ENCODE data around the gene HES7.

The HES7 gene

DNA sequence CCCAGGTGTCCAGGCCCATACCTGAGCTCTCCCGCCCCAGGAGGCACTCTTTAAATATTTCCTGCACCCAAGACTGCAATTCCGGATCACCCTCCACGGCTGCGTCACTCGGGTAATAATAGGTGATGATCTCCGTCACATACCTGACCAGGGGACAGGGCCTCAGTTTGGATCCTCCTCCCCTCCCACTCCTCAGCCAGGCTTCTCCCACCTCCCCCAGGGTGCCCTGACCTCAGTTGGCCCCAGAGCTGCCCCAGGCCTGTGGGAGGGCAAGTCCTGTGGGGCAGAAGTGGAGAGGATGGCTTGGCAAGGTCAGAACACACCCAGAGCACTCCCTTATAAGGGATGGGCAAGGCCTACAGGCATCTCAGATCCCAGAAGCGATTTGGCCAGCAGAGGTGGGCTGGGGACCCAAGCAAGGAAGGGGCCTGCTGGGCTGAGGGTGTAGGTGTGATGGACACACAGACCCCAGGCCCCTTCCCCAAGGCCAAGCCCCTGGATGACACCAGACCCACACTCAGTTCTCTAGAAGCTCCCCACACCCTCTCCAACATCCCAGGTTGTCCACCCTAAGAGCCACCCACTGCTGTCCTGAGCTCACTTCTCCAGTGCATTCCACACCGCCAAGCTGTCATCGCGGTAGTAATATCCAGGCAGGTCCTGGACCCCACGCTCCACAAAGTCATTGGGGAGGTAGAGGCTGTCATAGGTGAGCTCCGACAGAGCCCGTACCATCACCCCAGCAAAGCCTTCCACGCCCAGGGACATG lies 48.1 kb downstream of the HES7 start:
- Histone ChIP-seq H3K9ac (ENCODE audit: low read length) (no peak overlapping the region), H3K4me3 (ENCODE audit: low read length) (no peak overlapping the region)

DNA sequence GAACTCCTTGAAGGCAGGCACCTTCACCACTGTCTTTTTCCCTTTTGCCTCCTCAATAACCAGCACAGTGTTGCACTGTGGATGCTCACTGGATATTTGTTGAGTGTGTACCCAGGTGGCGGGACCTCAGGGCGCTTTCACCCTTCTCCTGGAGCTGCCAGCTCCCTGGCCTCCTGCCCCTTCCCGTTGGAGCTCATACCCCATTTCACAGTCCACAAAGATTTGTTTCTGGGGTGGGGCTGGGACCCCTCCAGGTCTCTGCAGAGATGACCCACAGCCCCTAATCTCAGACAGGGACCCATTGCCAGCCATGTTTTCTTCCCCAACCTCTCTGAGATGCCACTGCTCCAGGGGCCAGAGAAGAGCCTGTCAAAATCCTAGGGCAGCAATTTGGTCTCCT lies 48.8 kb downstream of the HES7 start:
- Histone ChIP-seq H3K4me1 (ENCODE audit: control insufficient read depth, insufficient read depth, low read length) (peaks cover 3% of the 10 kb centered on the region), H3K4me3 (ENCODE audit: low read length) (no peak overlapping the region), H3K27ac (ENCODE audit: low read depth, low read length) (no peak overlapping the region), H3K9ac (ENCODE audit: low read length) (no peak overlapping the region), H3K36me3 (ENCODE audit: control insufficient read depth, insufficient read depth, low read length) (no peaks in the 10 kb centered on the region), H3K27me3 (ENCODE audit: control insufficient read depth, insufficient read depth, low read length) (peaks cover 35% of the 10 kb centered on the region)

More for the DNA sequence above, 48.1 kb downstream of the HES7 start:
- H3K36me3 ChIP-seq (ENCODE audit: control insufficient read depth, insufficient read depth, low read length): no peaks in the 10 kb centered on the region
- peaks cover 3% of the 10 kb centered on the region for H3K4me1 ChIP-seq (ENCODE audit: control insufficient read depth, insufficient read depth, low read length)
- H3K27ac ChIP-seq (ENCODE audit: low read depth, low read length): no peak overlapping the region
- peaks cover 35% of the 10 kb centered on the region for H3K27me3 ChIP-seq (ENCODE audit: control insufficient read depth, insufficient read depth, low read length)

DNA sequence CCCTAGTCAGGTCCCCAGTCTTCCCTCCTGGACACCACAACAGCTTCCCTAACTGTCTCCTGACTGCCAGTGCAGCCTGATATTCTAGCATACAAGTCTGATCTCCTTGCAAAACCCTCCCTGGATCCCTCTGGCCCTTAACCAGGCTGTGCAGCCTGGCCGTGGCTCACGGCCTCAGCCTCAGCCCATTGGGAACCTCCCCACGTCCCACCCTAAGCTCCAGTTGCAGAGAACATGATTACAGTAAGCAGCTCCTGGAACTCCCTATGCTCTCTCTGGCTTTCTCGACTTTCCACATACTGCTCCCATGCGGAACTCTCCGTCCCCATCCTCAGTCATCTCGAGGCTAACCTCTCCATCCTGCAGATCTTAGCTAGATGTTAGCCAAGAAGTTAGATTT lies 49.4 kb downstream of the HES7 start:
- Histone ChIP-seq H3K9ac (ENCODE audit: low read length) (no peak overlapping the region), H3K36me3 (ENCODE audit: control insufficient read depth, insufficient read depth, low read length) (no peaks in the 10 kb centered on the region), H3K4me1 (ENCODE audit: control insufficient read depth, insufficient read depth, low read length) (no peaks in the 10 kb centered on the region), H3K4me3 (ENCODE audit: low read length) (no peak overlapping the region), H3K27ac (ENCODE audit: low read depth, low read length) (no peak overlapping the region), H3K27me3 (ENCODE audit: control insufficient read depth, insufficient read depth, low read length) (peaks cover 33% of the 10 kb centered on the region)

DNA sequence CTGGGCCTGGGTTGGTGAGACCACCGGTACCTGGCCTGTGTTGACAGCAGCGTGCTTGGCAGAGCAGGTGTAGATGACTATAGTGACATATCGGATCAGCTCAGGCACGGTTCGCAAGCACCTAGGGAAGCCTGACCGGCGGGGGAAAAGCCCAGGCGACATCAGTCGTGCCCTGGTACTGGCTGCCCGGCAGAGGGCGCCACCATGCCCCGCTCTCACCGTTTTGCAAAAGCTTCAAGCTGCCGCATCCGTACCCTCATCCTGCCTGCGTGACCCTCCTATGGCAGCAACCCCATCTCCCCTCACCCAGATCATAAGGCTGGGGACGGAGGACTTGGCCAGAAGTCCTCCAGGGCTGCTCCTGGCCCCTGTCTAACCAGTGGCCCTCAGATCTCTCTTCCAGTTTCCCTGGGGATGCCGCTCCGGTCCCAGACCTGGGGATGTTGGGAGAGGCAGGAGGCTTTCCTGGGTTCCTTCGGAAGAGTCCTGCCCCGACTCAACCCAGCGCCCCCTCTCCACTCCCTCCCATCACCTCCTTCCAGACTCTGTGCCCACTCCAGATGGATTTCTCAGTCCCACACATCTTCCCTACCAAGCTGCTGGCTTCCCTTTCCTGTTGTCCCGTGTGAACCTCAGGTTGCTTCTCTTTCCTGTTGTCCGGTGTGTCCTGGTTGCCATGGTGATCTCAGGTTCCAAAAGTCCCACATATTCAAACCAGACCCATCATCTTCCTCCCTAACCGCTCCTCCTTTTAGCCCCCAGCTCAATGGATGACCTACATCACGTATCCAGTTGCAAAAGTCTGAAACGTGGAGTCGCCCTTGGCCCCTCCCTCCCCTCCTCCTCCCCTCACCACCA lies 50.0 kb downstream of the HES7 start:
- H3K4me1 ChIP-seq (ENCODE audit: control insufficient read depth, insufficient read depth, low read length): no peaks in the 10 kb centered on the region
- H3K9ac ChIP-seq (ENCODE audit: low read length): no peak overlapping the region
- no peak overlapping the region for H3K27ac ChIP-seq (ENCODE audit: low read depth, low read length)
- H3K4me3 ChIP-seq (ENCODE audit: low read length): no peak overlapping the region
- H3K27me3 ChIP-seq (ENCODE audit: control insufficient read depth, insufficient read depth, low read length): peaks cover 33% of the 10 kb centered on the region
- no peaks in the 10 kb centered on the region for H3K36me3 ChIP-seq (ENCODE audit: control insufficient read depth, insufficient read depth, low read length)

DNA sequence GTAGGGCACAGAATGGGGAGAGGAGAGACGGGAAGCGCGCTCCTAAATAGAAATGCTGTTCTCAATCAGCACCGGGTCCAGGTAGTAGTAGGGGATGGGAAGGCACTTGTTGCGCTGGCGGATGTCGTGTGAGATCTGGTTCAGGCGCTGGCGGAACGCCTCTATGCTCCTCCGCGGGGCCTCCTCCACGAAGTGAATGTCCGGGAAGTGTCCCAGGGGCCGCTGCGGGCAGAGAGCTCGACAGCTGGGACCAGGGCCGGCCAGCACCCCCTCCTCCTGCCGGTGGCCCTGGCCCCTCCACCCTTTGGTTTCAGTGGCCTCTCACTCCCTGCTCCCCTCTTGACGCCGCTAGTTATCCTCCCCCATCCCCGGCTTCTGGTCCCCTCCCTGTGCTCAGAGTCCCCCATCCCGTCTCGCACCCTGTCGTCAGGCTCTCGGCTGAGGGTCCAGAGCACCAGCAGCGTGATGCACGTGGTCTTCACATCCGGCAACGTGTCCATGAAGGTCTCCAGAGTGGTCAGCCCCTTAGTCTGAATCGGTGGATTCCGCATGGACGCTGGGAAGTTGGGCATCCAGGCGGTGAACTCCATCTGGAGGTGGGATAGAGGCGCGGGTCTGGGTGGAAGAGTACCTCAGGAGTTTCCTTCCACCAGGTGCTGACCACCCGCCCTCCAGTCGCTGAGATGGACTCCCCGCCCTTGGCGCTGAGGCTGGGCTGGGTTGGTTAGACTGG lies 51.0 kb downstream of the HES7 start:
- H3K4me3 ChIP-seq (ENCODE audit: low read length): peak overlapping the region; percentile 19
- no peaks in the 10 kb centered on the region for H3K4me1 ChIP-seq (ENCODE audit: control insufficient read depth, insufficient read depth, low read length)
- no peak overlapping the region for H3K9ac ChIP-seq (ENCODE audit: low read length)
- peaks cover 33% of the 10 kb centered on the region for H3K27me3 ChIP-seq (ENCODE audit: control insufficient read depth, insufficient read depth, low read length)
- H3K27ac ChIP-seq (ENCODE audit: low read depth, low read length): no peak overlapping the region
- H3K36me3 ChIP-seq (ENCODE audit: control insufficient read depth, insufficient read depth, low read length): no peaks in the 10 kb centered on the region

DNA sequence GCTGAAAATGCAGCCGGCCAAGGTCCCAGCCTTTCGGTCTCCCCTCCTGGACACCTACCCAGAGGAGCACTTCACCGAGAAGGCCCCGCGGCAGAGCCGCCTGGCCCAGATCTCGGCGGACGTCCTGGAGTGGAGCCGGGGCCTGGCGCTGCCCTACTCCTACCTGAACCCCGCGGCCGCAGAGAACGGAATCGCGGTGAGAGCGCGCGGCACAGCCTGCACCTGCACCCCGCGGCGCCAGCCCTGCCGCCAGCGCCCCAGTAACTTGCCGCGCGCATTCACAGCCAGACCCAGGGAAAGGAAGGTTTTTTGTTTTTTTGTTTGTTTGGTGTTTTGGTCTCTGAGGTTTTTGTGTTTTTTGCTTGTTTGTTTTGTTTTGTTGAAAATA lies 51.6 kb downstream of the HES7 start:
- H3K9ac ChIP-seq (ENCODE audit: low read length): no peak overlapping the region
- H3K27me3 ChIP-seq (ENCODE audit: control insufficient read depth, insufficient read depth, low read length): peaks cover 33% of the 10 kb centered on the region

DNA sequence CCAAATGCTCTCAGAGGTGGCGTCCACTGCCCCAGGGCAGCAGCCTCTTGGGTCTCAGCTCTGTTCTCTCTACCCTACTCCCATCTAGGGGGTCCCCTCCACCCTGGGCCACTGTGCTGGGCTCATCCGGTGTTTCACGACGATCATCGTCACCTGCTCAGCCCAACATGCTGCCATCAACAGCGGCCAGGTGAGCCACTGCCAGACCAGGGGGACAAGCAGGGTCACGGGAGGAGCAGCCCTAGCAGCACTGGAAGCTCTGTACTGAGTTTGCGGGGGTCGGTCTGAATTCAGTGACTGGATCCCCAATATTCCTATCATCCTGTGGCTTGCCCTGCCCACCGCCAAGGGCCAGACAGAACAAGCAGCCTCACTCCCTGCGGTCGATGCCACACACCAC lies 52.4 kb downstream of the HES7 start:
- Histone ChIP-seq H3K4me1 (ENCODE audit: control insufficient read depth, insufficient read depth, low read length) (no peaks in the 10 kb centered on the region), H3K9ac (ENCODE audit: low read length) (no peak overlapping the region), H3K27me3 (ENCODE audit: control insufficient read depth, insufficient read depth, low read length) (peaks cover 31% of the 10 kb centered on the region), H3K4me3 (ENCODE audit: low read length) (no peak overlapping the region), H3K36me3 (ENCODE audit: control insufficient read depth, insufficient read depth, low read length) (no peaks in the 10 kb centered on the region), H3K27ac (ENCODE audit: low read depth, low read length) (no peak overlapping the region)

More for the DNA sequence above, 51.6 kb downstream of the HES7 start:
- no peaks in the 10 kb centered on the region for H3K4me1 ChIP-seq (ENCODE audit: control insufficient read depth, insufficient read depth, low read length)
- no peaks in the 10 kb centered on the region for H3K36me3 ChIP-seq (ENCODE audit: control insufficient read depth, insufficient read depth, low read length)
- peak overlapping the region; percentile 19 for H3K4me3 ChIP-seq (ENCODE audit: low read length)
- no peak overlapping the region for H3K27ac ChIP-seq (ENCODE audit: low read depth, low read length)
